ENCODE data around the gene BMPER.

BMPER gene

DNA sequence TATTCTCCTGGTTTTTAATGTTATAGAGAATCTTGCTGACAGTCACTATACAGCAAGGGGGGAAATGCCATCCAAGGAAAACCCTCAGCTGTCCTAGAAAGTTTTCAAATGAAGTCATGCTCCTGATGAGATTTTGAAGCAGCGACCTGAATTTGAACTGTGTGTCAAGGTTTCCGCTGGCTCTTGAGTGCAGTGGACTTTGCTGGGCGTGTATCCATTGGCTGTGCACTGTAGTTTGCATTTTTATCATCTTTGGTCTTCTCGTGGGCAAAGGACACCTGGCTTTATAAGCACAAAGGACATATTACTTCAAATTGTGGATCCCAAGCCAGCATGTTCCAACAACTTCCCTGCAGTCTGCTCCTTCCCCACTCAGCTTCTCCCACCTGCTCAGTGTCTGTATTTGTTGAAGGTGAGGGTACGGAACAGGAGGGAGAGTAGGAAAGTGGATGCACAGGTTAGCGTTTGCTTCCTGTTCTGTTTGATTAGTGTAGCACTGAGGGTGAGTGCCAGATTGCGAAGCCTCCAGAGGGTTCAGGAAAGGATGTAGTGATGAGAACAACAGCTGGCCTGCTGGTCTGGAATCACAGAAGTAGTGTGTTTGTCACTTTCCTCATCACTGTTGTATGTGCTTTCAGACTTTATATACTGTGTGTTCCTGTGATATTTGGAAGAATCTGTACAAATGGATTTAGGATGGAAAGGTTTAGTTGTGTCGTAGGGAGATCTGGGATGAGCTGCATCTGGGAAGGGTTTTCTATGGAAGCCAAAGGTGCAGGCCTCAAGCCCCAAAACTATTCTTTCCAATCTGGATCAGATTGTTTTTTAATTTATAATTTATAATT, 204.8 kb downstream of the BMPER start:
- Histone ChIP-seq H3K36me3 (ENCODE audit: control insufficient read depth, insufficient read depth, low read length) (no peaks in the 10 kb centered on the region), H3K9ac (ENCODE audit: low read length) (no peak overlapping the region), H3K27me3 (ENCODE audit: control insufficient read depth, insufficient read depth, low read length) (no peaks in the 10 kb centered on the region), H3K27ac (ENCODE audit: low read depth, low read length) (no peak overlapping the region), H3K4me3 (ENCODE audit: low read length) (no peak overlapping the region), H3K4me1 (ENCODE audit: control insufficient read depth, insufficient read depth, low read length) (no peaks in the 10 kb centered on the region)

GRCh38 chr7:34111031-34111430, 205.7 kb downstream of the BMPER start:
- no peak overlapping the region for H3K4me3 ChIP-seq (ENCODE audit: low read length)
- no peaks in the 10 kb centered on the region for H3K36me3 ChIP-seq (ENCODE audit: control insufficient read depth, insufficient read depth, low read length)
- H3K27me3 ChIP-seq (ENCODE audit: control insufficient read depth, insufficient read depth, low read length), result no peaks in the 10 kb centered on the region
- no peak overlapping the region for H3K27ac ChIP-seq (ENCODE audit: low read depth, low read length)
- H3K4me1 ChIP-seq (ENCODE audit: control insufficient read depth, insufficient read depth, low read length), result no peaks in the 10 kb centered on the region
- no peak overlapping the region for H3K9ac ChIP-seq (ENCODE audit: low read length)

GRCh38 chr7:34115503-34115902, 210.2 kb downstream of the BMPER start:
- Histone ChIP-seq H3K4me3 (ENCODE audit: low read length) (no peak overlapping the region), H3K27ac (ENCODE audit: low read depth, low read length) (no peak overlapping the region), H3K27me3 (ENCODE audit: control insufficient read depth, insufficient read depth, low read length) (no peaks in the 10 kb centered on the region), H3K4me1 (ENCODE audit: control insufficient read depth, insufficient read depth, low read length) (no peaks in the 10 kb centered on the region), H3K9ac (ENCODE audit: low read length) (no peak overlapping the region), H3K36me3 (ENCODE audit: control insufficient read depth, insufficient read depth, low read length) (no peaks in the 10 kb centered on the region)

DNA sequence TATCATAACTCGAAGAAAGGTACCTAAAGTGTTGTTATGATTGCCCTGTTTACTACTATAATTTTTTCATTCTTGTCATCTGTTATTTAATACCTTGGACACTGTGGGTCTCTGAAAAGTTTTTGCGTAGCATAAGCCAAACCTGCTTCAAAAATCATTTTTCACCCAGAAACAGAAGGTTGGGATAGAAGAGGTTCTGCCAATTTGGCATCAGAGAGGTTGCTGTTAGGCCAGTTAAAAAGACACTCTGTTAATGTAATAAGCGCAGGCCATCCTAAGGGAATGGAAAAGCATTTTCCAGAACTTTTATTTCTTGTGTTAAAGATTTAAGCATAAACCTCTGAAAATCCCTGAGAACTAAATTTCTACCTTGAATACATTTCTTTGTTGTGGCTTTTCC, 212.2 kb downstream of the BMPER start:
- Histone ChIP-seq H3K9ac (ENCODE audit: low read length) (no peak overlapping the region), H3K4me3 (ENCODE audit: low read length) (no peak overlapping the region), H3K27me3 (ENCODE audit: control insufficient read depth, insufficient read depth, low read length) (no peaks in the 10 kb centered on the region), H3K36me3 (ENCODE audit: control insufficient read depth, insufficient read depth, low read length) (no peaks in the 10 kb centered on the region), H3K4me1 (ENCODE audit: control insufficient read depth, insufficient read depth, low read length) (no peaks in the 10 kb centered on the region), H3K27ac (ENCODE audit: low read depth, low read length) (no peak overlapping the region)

- no peaks in the 10 kb centered on the region for H3K27me3 ChIP-seq (ENCODE audit: control insufficient read depth, insufficient read depth, low read length)
- no peak overlapping the region for H3K27ac ChIP-seq (ENCODE audit: low read depth, low read length)
- H3K4me1 ChIP-seq (ENCODE audit: control insufficient read depth, insufficient read depth, low read length), result no peaks in the 10 kb centered on the region
- no peak overlapping the region for H3K4me3 ChIP-seq (ENCODE audit: low read length)
- H3K9ac ChIP-seq (ENCODE audit: low read length), result no peak overlapping the region
- H3K36me3 ChIP-seq (ENCODE audit: control insufficient read depth, insufficient read depth, low read length), result no peaks in the 10 kb centered on the region
These were observed 216.0 kb downstream of the BMPER start for GRCh38 chr7:34121366-34121765.

- H3K36me3 ChIP-seq (ENCODE audit: control insufficient read depth, insufficient read depth, low read length), result no peaks in the 10 kb centered on the region
- no peak overlapping the region for H3K4me3 ChIP-seq (ENCODE audit: low read length)
- H3K27ac ChIP-seq (ENCODE audit: low read depth, low read length), result no peak overlapping the region
- no peak overlapping the region for H3K9ac ChIP-seq (ENCODE audit: low read length)
- H3K27me3 ChIP-seq (ENCODE audit: control insufficient read depth, insufficient read depth, low read length), result no peaks in the 10 kb centered on the region
- no peaks in the 10 kb centered on the region for H3K4me1 ChIP-seq (ENCODE audit: control insufficient read depth, insufficient read depth, low read length)
These were observed 218.0 kb downstream of the BMPER start for GRCh38 chr7:34123316-34123715.

GRCh38 chr7:34124765-34125164, 219.4 kb downstream of the BMPER start:
- H3K9ac ChIP-seq (ENCODE audit: low read length), result no peak overlapping the region
- H3K4me1 ChIP-seq (ENCODE audit: control insufficient read depth, insufficient read depth, low read length), result no peaks in the 10 kb centered on the region
- H3K27ac ChIP-seq (ENCODE audit: low read depth, low read length), result no peak overlapping the region
- H3K4me3 ChIP-seq (ENCODE audit: low read length), result no peak overlapping the region
- no peaks in the 10 kb centered on the region for H3K36me3 ChIP-seq (ENCODE audit: control insufficient read depth, insufficient read depth, low read length)
- no peaks in the 10 kb centered on the region for H3K27me3 ChIP-seq (ENCODE audit: control insufficient read depth, insufficient read depth, low read length)

DNA sequence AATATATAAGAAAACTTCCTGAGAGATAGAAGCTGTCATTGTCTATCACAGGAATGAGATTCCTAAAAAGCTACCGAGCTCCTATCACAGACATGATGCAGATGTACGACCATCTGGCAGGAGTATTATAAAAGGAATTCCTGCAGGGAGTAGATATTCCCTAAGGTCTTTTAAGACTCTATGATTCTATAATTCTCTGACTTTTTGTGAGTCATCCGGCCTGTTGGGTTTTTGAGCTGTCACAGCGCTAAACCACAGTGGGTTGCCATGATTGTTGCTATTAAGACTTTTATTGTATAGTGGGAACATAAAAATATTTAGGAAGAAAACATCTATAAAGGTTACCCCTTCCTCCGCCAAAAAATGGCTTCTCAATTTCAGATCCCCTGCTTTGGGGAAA, 223.4 kb downstream of the BMPER start:
- H3K4me3 ChIP-seq (ENCODE audit: low read length), result no peak overlapping the region
- H3K9ac ChIP-seq (ENCODE audit: low read length), result no peak overlapping the region
- no peak overlapping the region for H3K27ac ChIP-seq (ENCODE audit: low read depth, low read length)
- H3K4me1 ChIP-seq (ENCODE audit: control insufficient read depth, insufficient read depth, low read length), result no peaks in the 10 kb centered on the region
- no peaks in the 10 kb centered on the region for H3K36me3 ChIP-seq (ENCODE audit: control insufficient read depth, insufficient read depth, low read length)
- no peaks in the 10 kb centered on the region for H3K27me3 ChIP-seq (ENCODE audit: control insufficient read depth, insufficient read depth, low read length)

DNA sequence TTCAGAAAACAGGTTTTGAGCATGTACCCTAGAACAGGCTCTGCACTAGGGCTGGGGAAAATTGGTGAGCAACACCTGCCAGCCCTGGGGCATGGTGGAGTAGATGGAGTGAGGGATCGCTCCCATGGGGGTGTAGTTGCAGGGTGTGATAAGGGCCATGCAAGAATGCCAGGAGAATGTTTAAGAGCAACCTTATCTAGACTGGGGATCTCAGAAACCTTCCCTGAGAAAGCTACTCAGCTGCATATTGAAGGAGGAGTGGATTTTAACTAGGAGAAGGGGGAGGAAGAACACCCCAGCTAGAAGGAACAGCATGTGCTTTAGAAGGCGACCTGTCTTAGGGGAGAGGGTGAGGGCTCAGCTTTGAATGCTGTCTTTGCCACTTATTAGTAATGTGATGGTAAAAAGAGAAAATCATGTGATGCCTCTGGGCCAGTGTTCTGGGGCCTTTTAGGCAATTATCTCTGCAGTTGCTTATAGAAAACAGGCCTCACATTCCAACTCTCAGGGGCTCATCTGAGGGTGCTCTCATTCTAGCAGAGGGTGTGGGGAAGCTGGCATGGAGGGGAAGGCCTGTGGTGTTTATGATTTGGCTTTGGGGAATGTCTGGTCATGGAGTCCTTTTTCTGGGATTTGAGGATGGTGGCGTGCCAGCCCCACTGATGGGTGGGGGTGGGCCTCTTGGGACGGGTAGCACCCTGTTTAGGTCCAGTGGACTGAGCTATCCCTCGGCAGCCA, 225.4 kb downstream of the BMPER start:
- Histone ChIP-seq H3K36me3 (ENCODE audit: control insufficient read depth, insufficient read depth, low read length) (no peaks in the 10 kb centered on the region), H3K27ac (ENCODE audit: low read depth, low read length) (no peak overlapping the region), H3K4me3 (ENCODE audit: low read length) (no peak overlapping the region), H3K9ac (ENCODE audit: low read length) (no peak overlapping the region), H3K27me3 (ENCODE audit: control insufficient read depth, insufficient read depth, low read length) (no peaks in the 10 kb centered on the region), H3K4me1 (ENCODE audit: control insufficient read depth, insufficient read depth, low read length) (no peaks in the 10 kb centered on the region)

DNA sequence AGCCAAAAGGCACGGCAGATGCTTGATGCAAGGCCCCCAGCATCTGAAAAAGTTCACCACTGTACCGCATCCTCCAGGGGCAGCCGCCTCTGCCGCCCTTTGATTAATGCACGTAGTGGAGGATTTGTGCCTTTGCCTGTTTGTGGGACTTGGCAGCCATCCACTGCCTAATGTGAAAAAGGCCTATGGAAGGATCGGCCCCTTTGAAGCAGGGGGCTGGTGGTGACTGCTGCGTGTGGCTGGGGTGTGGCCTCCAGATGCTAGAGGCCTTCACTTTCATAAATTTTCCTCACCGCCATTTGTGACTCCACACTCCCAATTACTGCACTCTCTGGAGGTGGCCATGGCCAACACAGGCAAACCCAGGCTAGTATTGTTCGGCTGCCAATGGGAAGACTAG, 226.0 kb downstream of the BMPER start:
- H3K27ac ChIP-seq (ENCODE audit: low read depth, low read length), result no peak overlapping the region
- H3K27me3 ChIP-seq (ENCODE audit: control insufficient read depth, insufficient read depth, low read length), result no peaks in the 10 kb centered on the region
- H3K4me3 ChIP-seq (ENCODE audit: low read length), result no peak overlapping the region
- no peaks in the 10 kb centered on the region for H3K36me3 ChIP-seq (ENCODE audit: control insufficient read depth, insufficient read depth, low read length)
- no peaks in the 10 kb centered on the region for H3K4me1 ChIP-seq (ENCODE audit: control insufficient read depth, insufficient read depth, low read length)
- no peak overlapping the region for H3K9ac ChIP-seq (ENCODE audit: low read length)

DNA sequence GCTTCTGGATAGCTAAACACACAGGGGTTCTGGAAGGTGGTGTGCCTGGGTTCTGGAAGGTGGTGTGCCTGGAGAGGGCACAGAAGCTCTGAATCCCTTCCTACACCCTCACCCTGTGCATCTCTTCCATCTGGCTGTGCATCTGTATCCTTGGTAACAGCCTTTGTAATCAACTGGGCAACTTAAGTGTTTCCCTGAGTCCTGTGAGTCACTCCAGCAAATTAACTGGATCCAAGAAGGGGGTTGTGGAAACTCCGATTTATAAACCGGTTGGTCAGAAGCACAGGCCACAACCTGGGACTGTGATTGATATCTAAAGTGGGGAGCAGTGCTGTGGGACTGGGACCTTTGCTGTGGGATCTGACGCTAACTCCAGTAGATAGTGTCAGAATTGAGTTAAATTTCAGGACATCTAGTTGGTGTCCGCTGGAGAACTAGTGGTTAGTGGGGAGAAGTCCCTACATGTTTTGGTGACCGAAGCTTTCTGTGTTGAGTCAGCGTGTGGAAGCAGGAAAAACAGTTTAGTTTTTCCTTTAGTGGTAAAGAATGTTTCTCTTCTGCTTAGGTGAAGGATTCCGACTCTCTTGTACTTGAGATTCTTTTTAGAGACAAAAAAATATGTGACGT, 228.1 kb downstream of the BMPER start:
- no peak overlapping the region for H3K9ac ChIP-seq (ENCODE audit: low read length)
- H3K4me1 ChIP-seq (ENCODE audit: control insufficient read depth, insufficient read depth, low read length), result no peaks in the 10 kb centered on the region
- no peaks in the 10 kb centered on the region for H3K27me3 ChIP-seq (ENCODE audit: control insufficient read depth, insufficient read depth, low read length)
- H3K27ac ChIP-seq (ENCODE audit: low read depth, low read length), result no peak overlapping the region
- no peaks in the 10 kb centered on the region for H3K36me3 ChIP-seq (ENCODE audit: control insufficient read depth, insufficient read depth, low read length)
- H3K4me3 ChIP-seq (ENCODE audit: low read length), result no peak overlapping the region

DNA sequence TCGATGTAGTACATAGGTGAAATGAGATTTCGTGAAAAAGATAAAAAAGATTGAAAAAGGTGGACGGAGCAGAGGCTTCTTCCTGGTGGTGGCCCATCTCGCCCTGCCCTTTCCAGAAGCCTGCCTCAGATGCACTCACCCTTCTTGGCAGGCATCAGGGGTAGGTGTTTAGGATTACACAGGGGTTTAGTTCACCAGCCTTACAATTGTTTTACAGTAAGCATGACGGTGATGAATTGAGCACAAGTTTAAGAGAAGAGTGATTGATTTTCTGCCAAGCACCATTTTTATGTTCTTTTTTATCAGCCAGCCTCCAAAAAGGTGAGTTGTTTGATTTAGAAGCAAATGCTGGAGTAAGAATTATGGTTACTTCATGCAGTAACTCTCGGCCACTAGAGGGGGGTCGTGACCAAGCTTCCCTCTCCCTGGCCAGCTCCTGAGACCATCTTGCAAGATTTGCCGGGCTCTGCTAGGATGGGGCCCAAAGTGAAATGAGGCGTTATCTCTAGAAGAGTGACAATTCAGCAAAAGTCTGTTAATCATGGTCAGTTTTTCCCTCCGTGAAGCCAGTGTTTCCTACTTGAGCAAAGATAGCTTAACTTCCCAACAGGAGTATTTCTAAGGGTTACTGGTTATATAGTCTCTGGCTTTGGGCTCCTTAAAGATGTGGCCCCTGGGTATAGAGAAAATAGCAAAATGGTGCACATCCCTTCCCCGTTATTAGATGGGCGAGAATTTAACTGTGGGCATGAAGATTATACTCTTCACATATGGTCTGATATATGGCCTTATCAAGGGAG, 228.8 kb downstream of the BMPER start:
- Histone ChIP-seq H3K4me1 (ENCODE audit: control insufficient read depth, insufficient read depth, low read length) (no peaks in the 10 kb centered on the region), H3K27ac (ENCODE audit: low read depth, low read length) (no peak overlapping the region), H3K27me3 (ENCODE audit: control insufficient read depth, insufficient read depth, low read length) (no peaks in the 10 kb centered on the region), H3K4me3 (ENCODE audit: low read length) (no peak overlapping the region), H3K36me3 (ENCODE audit: control insufficient read depth, insufficient read depth, low read length) (no peaks in the 10 kb centered on the region), H3K9ac (ENCODE audit: low read length) (no peak overlapping the region)
